ENCODE data around the gene PDK2.

GRCh38 chr17:50127697-50128361, 32.7 kb downstream of the PDK2 start:
- TF ChIP-seq, protein P1, sequence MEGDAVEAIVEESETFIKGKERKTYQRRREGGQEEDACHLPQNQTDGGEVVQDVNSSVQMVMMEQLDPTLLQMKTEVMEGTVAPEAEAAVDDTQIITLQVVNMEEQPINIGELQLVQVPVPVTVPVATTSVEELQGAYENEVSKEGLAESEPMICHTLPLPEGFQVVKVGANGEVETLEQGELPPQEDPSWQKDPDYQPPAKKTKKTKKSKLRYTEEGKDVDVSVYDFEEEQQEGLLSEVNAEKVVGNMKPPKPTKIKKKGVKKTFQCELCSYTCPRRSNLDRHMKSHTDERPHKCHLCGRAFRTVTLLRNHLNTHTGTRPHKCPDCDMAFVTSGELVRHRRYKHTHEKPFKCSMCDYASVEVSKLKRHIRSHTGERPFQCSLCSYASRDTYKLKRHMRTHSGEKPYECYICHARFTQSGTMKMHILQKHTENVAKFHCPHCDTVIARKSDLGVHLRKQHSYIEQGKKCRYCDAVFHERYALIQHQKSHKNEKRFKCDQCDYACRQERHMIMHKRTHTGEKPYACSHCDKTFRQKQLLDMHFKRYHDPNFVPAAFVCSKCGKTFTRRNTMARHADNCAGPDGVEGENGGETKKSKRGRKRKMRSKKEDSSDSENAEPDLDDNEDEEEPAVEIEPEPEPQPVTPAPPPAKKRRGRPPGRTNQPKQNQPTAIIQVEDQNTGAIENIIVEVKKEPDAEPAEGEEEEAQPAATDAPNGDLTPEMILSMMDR (IDR thresholded peaks at IDR 0.05; ENCODE audit: borderline replicate concordance, extremely low read depth, low read length, poor library complexity, severe bottlenecking): no peak
- TF ChIP-seq EZH2 (IDR thresholded peaks at IDR 0.05; ENCODE audit: borderline replicate concordance, low read depth, low read length, severe bottlenecking): no peak
